Measurements from ENCODE around the gene RHBDD2. TPM values are rescaled to one million over a fixed set of nuclear protein-coding genes. Genes with fewer than 3 reads are reported as not detected.

The RHBDD2 gene
- total RNA-seq, 1 donor from 2014 or later: 85.6 TPM

GRCh38 chr7:75915416-75916156 is 36.8 kb downstream of the RHBDD2 start:
- H3K27ac Mint-ChIP-seq (ENCODE audit: unreplicated experiment): peak overlapping the region; percentile 15
- peak overlapping the region; percentile 86 for H3K4me3 Mint-ChIP-seq (ENCODE audit: unreplicated experiment)
- H3K27me3 Mint-ChIP-seq (ENCODE audit: unreplicated experiment): no peaks in the 10 kb centered on the region
- TF ChIP-seq, protein P1, sequence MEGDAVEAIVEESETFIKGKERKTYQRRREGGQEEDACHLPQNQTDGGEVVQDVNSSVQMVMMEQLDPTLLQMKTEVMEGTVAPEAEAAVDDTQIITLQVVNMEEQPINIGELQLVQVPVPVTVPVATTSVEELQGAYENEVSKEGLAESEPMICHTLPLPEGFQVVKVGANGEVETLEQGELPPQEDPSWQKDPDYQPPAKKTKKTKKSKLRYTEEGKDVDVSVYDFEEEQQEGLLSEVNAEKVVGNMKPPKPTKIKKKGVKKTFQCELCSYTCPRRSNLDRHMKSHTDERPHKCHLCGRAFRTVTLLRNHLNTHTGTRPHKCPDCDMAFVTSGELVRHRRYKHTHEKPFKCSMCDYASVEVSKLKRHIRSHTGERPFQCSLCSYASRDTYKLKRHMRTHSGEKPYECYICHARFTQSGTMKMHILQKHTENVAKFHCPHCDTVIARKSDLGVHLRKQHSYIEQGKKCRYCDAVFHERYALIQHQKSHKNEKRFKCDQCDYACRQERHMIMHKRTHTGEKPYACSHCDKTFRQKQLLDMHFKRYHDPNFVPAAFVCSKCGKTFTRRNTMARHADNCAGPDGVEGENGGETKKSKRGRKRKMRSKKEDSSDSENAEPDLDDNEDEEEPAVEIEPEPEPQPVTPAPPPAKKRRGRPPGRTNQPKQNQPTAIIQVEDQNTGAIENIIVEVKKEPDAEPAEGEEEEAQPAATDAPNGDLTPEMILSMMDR (IDR thresholded peaks at IDR 0.05; ENCODE audit: partially characterized antibody, unreplicated experiment): no peak
- no peaks in the 10 kb centered on the region for H3K36me3 Mint-ChIP-seq (ENCODE audit: unreplicated experiment)
- H3K9me3 Mint-ChIP-seq (ENCODE audit: unreplicated experiment): peaks cover 2% of the 10 kb centered on the region
- DNase-seq: no peak
- H3K4me1 Mint-ChIP-seq (ENCODE audit: low read depth, unreplicated experiment): peaks cover 14% of the 10 kb centered on the region

GRCh38 chr7:75916259-75916658 is 37.4 kb downstream of the RHBDD2 start:
- TF ChIP-seq, protein P1 (IDR thresholded peaks at IDR 0.05; ENCODE audit: partially characterized antibody, unreplicated experiment): no peak
- peak overlapping the region; percentile 86 for H3K4me3 Mint-ChIP-seq (ENCODE audit: unreplicated experiment)
- no peaks in the 10 kb centered on the region for H3K27me3 Mint-ChIP-seq (ENCODE audit: unreplicated experiment)
- H3K4me1 Mint-ChIP-seq (ENCODE audit: low read depth, unreplicated experiment): peaks cover 14% of the 10 kb centered on the region
- H3K27ac Mint-ChIP-seq (ENCODE audit: unreplicated experiment): no peak overlapping the region
- H3K9me3 Mint-ChIP-seq (ENCODE audit: unreplicated experiment): peaks cover 2% of the 10 kb centered on the region
- no peaks in the 10 kb centered on the region for H3K36me3 Mint-ChIP-seq (ENCODE audit: unreplicated experiment)
- DNase-seq: no peak

DNA sequence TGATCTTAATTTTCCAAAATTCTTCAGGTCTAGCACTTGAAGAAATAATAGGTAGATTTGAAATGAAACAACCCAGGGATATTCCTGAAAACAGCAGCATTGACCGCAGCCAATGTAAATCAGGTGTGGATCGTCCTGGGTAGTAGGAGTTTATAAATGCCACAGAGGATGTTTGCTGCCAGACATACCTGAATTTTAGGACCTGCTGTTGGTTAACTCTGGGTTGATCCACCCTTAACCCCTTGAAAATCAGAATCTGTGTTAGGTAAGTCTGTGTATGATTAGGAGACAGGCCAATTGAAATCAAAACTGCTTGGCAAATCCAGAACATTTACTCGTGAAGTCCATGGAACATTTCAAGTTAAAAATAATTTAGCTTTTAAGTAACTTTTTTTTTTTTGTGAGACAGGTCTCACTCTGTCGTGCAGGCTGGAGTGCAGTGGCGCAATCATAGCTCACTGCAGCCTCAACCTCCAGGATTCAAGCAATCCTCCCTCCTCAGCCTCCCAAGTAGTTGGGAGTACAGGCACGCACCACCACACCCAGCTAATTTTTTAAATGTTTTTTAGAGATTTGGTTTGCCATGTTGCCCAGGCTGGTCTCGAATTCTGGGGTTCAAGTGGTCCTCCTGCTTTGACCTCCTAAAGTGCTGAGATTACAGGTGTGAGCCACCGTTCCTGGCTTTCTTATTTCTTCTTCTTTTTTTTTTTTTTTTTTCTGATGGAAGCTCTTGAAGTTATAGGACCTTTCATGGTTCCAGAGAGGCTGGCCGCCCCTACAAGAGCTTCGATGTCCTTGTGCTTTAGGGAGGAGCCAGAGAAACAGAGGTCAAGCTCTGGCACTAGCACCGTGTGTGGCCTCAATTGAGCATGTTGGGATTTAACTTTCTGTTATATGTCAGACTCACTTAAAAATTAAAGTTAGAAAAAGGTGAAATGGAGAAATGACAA is 38.1 kb downstream of the RHBDD2 start:
- no peak for DNase-seq
- Mint-ChIP-seq H3K4me3 (ENCODE audit: unreplicated experiment) (peak overlapping the region; percentile 86), H3K4me1 (ENCODE audit: low read depth, unreplicated experiment) (peaks cover 14% of the 10 kb centered on the region), H3K27me3 (ENCODE audit: unreplicated experiment) (no peaks in the 10 kb centered on the region), H3K27ac (ENCODE audit: unreplicated experiment) (no peak overlapping the region), H3K9me3 (ENCODE audit: unreplicated experiment) (peaks cover 2% of the 10 kb centered on the region), H3K36me3 (ENCODE audit: unreplicated experiment) (no peaks in the 10 kb centered on the region)
- TF ChIP-seq, protein P1 (IDR thresholded peaks at IDR 0.05; ENCODE audit: partially characterized antibody, unreplicated experiment): no peak

GRCh38 chr7:75920431-75921161 is 41.8 kb downstream of the RHBDD2 start:
- Mint-ChIP-seq H3K4me3 (ENCODE audit: unreplicated experiment) (no peak overlapping the region), H3K27me3 (ENCODE audit: unreplicated experiment) (no peaks in the 10 kb centered on the region), H3K36me3 (ENCODE audit: unreplicated experiment) (no peaks in the 10 kb centered on the region), H3K9me3 (ENCODE audit: unreplicated experiment) (no peaks in the 10 kb centered on the region), H3K4me1 (ENCODE audit: low read depth, unreplicated experiment) (peaks cover 11% of the 10 kb centered on the region), H3K27ac (ENCODE audit: unreplicated experiment) (no peak overlapping the region)
- TF ChIP-seq, protein P1 (IDR thresholded peaks at IDR 0.05; ENCODE audit: partially characterized antibody, unreplicated experiment): no peak
- no peak for DNase-seq

All from glutamatergic neuron (in vitro differentiated cells).